Stimulated activated naive B cell treated with anti-CD40 and anti-IgM and Interleukin-4, amounts not matched to agents 10 μg/mL and 1 μg/mL and 100 μg/mL, for 72 hours (primary cell): ENCODE data around the gene FBH1.
"Not testable (repeated sequence)": the region's sequence is repeated elsewhere in the genome, so short reads cannot be mapped to it uniquely, and the experiment has no call there.

Experiments used
- ATAC-seq, 2 donors: fragments of 150-1000 bp; cut with Tn5 transposase; replicated peaks; 2 replicates each; pipeline ENCODE4 v1.10.0; 2021; ENCODE audit warnings: moderate library complexity in 1 of 2
- DNase-seq: peaks from one replicate; pipeline ENCODE4 v3.0.0; 2021
- H3K27ac Mint-ChIP-seq: one replicate; pipeline ENCODE4 v1.8.0; 2022; ENCODE audit warnings: mild to moderate bottlenecking, mixed read lengths
- H3K27me3 Mint-ChIP-seq, 2 donors: one replicate each; pipeline ENCODE4 v1.8.0; 2022; ENCODE audit warnings: mixed read lengths in 2 of 2
- H3K36me3 Mint-ChIP-seq, 2 donors: one replicate each; pipeline ENCODE4 v1.8.0; 2022; ENCODE audit warnings: mixed read lengths in 2 of 2, mild to moderate bottlenecking in 1 of 2
- H3K4me1 Mint-ChIP-seq, 2 donors: one replicate each; pipeline ENCODE4 v1.8.0; 2022; ENCODE audit warnings: mixed read lengths in 2 of 2, mild to moderate bottlenecking in 1 of 2
- H3K4me3 Mint-ChIP-seq, 2 donors: one replicate each; pipeline ENCODE4 v1.8.0; 2022; ENCODE audit warnings: mild to moderate bottlenecking in 2 of 2, mixed read lengths in 2 of 2, moderate library complexity in 1 of 2
- H3K9me3 Mint-ChIP-seq, 2 donors: one replicate each; pipeline ENCODE4 v1.8.0; 2022; ENCODE audit warnings: mixed read lengths in 2 of 2, mild to moderate bottlenecking in 1 of 2

FBH1 gene

GRCh38 chr10:5902511-5903274, 12.7 kb downstream of the FBH1 start:
- DNase-seq (no peak), ATAC-seq (no peak)
- H3K9me3 Mint-ChIP-seq: peaks cover 3 to 4% of the 10 kb centered on the region in 2 donors
- H3K4me3 Mint-ChIP-seq: no peak overlapping the region
- H3K4me1 Mint-ChIP-seq: peaks cover 13 to 23% of the 10 kb centered on the region in 2 donors
- H3K27me3 Mint-ChIP-seq: no peaks in the 10 kb centered on the region
- peaks cover 38 to 47% of the 10 kb centered on the region in 2 donors for H3K36me3 Mint-ChIP-seq
- H3K27ac Mint-ChIP-seq: no peak overlapping the region

GRCh38 chr10:5903563-5903962, 13.5 kb downstream of the FBH1 start:
- no peak for DNase-seq
- peaks cover 37 to 47% of the 10 kb centered on the region in 2 donors for H3K36me3 Mint-ChIP-seq
- no peaks in the 10 kb centered on the region for H3K27me3 Mint-ChIP-seq
- no peak for ATAC-seq
- H3K9me3 Mint-ChIP-seq: peaks cover 0 to 3% of the 10 kb centered on the region in 2 donors
- peak overlapping the region; percentile 88 for H3K27ac Mint-ChIP-seq
- H3K4me3 Mint-ChIP-seq: no peak overlapping the region
- peaks cover 14 to 23% of the 10 kb centered on the region in 2 donors for H3K4me1 Mint-ChIP-seq

- H3K4me1 Mint-ChIP-seq: peaks cover 14 to 23% of the 10 kb centered on the region in 2 donors
- H3K27ac Mint-ChIP-seq: peak overlapping the region; percentile 88
- H3K4me3 Mint-ChIP-seq: peak overlapping the region in 1 of 2 donors; percentile 48
- peaks cover 40 to 48% of the 10 kb centered on the region in 2 donors for H3K36me3 Mint-ChIP-seq
- ATAC-seq (peak; percentile 75 to 92), DNase-seq (no peak)
- H3K27me3 Mint-ChIP-seq: no peaks in the 10 kb centered on the region
- H3K9me3 Mint-ChIP-seq: peaks cover 0 to 3% of the 10 kb centered on the region in 2 donors
Measured at GRCh38 chr10:5904227-5904626, 14.2 kb downstream of the FBH1 start.

- DNase-seq (no peak), ATAC-seq (no peak)
- Mint-ChIP-seq H3K9me3 (peaks cover 0 to 3% of the 10 kb centered on the region in 2 donors), H3K27ac (no peak overlapping the region), H3K36me3 (peaks cover 51 to 55% of the 10 kb centered on the region in 2 donors), H3K4me3 (no peak overlapping the region), H3K4me1 (peaks cover 14 to 23% of the 10 kb centered on the region in 2 donors), H3K27me3 (no peaks in the 10 kb centered on the region)
Measured at GRCh38 chr10:5905854-5906507, 15.9 kb downstream of the FBH1 start.

GRCh38 chr10:5906651-5907050, 16.6 kb downstream of the FBH1 start:
- Mint-ChIP-seq H3K9me3 (peaks cover 0 to 3% of the 10 kb centered on the region in 2 donors), H3K27ac (no peak overlapping the region), H3K4me3 (no peak overlapping the region), H3K36me3 (peaks cover 57 to 60% of the 10 kb centered on the region in 2 donors), H3K27me3 (no peaks in the 10 kb centered on the region), H3K4me1 (peaks cover 14 to 26% of the 10 kb centered on the region in 2 donors)
- DNase-seq (no peak), ATAC-seq (no peak)

GRCh38 chr10:5908676-5909075, 18.6 kb downstream of the FBH1 start:
- H3K36me3 Mint-ChIP-seq: peaks cover 62 to 68% of the 10 kb centered on the region in 2 donors
- not testable (repeated sequence) for H3K27ac Mint-ChIP-seq

GRCh38 chr10:5910323-5911100, 20.5 kb downstream of the FBH1 start:
- H3K36me3 Mint-ChIP-seq: peaks cover 60 to 74% of the 10 kb centered on the region in 2 donors
- DNase-seq (no peak), ATAC-seq (no peak)
- peaks cover 5 to 15% of the 10 kb centered on the region in 2 donors for H3K4me1 Mint-ChIP-seq
- no peaks in the 10 kb centered on the region for H3K27me3 Mint-ChIP-seq
- H3K9me3 Mint-ChIP-seq: no peaks in the 10 kb centered on the region
- no peak overlapping the region for H3K27ac Mint-ChIP-seq
- no peak overlapping the region for H3K4me3 Mint-ChIP-seq

More at GRCh38 chr10:5908676-5909075, 18.6 kb downstream of the FBH1 start:
- not testable (repeated sequence) for H3K9me3 Mint-ChIP-seq, H3K27me3 Mint-ChIP-seq, ATAC-seq, H3K4me3 Mint-ChIP-seq, DNase-seq
- H3K4me1 Mint-ChIP-seq: peaks cover 12 to 25% of the 10 kb centered on the region in 2 donors

- DNase-seq (no peak), ATAC-seq (no peak)
- H3K27me3 Mint-ChIP-seq: no peaks in the 10 kb centered on the region
- no peak overlapping the region for H3K4me3 Mint-ChIP-seq
- peak overlapping the region; percentile 26 for H3K27ac Mint-ChIP-seq
- peaks cover 6 to 9% of the 10 kb centered on the region in 2 donors for H3K4me1 Mint-ChIP-seq
- no peaks in the 10 kb centered on the region for H3K9me3 Mint-ChIP-seq
- H3K36me3 Mint-ChIP-seq: peaks cover 63 to 74% of the 10 kb centered on the region in 2 donors
Measured at GRCh38 chr10:5911670-5912069, 21.6 kb downstream of the FBH1 start.

GRCh38 chr10:5913736-5914135, 23.7 kb downstream of the FBH1 start:
- Mint-ChIP-seq H3K4me3 (no peak overlapping the region), H3K27ac (no peak overlapping the region), H3K4me1 (peaks cover 2 to 6% of the 10 kb centered on the region in 2 donors), H3K9me3 (no peaks in the 10 kb centered on the region), H3K36me3 (peaks cover 63 to 74% of the 10 kb centered on the region in 2 donors), H3K27me3 (no peaks in the 10 kb centered on the region)
- ATAC-seq (no peak), DNase-seq (no peak)

- H3K4me1 Mint-ChIP-seq: peaks cover 2 to 6% of the 10 kb centered on the region in 2 donors
- no peak overlapping the region for H3K27ac Mint-ChIP-seq
- no peaks in the 10 kb centered on the region for H3K9me3 Mint-ChIP-seq
- H3K4me3 Mint-ChIP-seq: no peak overlapping the region
- H3K27me3 Mint-ChIP-seq: no peaks in the 10 kb centered on the region
- no peak for ATAC-seq
- peaks cover 57 to 73% of the 10 kb centered on the region in 2 donors for H3K36me3 Mint-ChIP-seq
- no peak for DNase-seq
Measured at GRCh38 chr10:5915451-5915850, 25.4 kb downstream of the FBH1 start.

- DNase-seq (no peak), ATAC-seq (no peak)
- H3K4me1 Mint-ChIP-seq: peaks cover 0 to 5% of the 10 kb centered on the region in 2 donors
- H3K9me3 Mint-ChIP-seq: no peaks in the 10 kb centered on the region
- H3K4me3 Mint-ChIP-seq: no peak overlapping the region
- H3K27me3 Mint-ChIP-seq: no peaks in the 10 kb centered on the region
- H3K27ac Mint-ChIP-seq: no peak overlapping the region
- H3K36me3 Mint-ChIP-seq: peaks cover 52 to 73% of the 10 kb centered on the region in 2 donors
Measured at GRCh38 chr10:5917305-5917704, 27.3 kb downstream of the FBH1 start.

- Mint-ChIP-seq H3K27ac (no peak overlapping the region), H3K4me1 (peaks cover 0 to 5% of the 10 kb centered on the region in 2 donors), H3K27me3 (no peaks in the 10 kb centered on the region), H3K4me3 (no peak overlapping the region), H3K36me3 (peaks cover 58 to 77% of the 10 kb centered on the region in 2 donors), H3K9me3 (no peaks in the 10 kb centered on the region)
- no peak for ATAC-seq
- no peak for DNase-seq
Measured at GRCh38 chr10:5918763-5919162, 28.7 kb downstream of the FBH1 start.

- Mint-ChIP-seq H3K4me3 (no peak overlapping the region), H3K4me1 (peaks cover 0 to 5% of the 10 kb centered on the region in 2 donors), H3K27me3 (no peaks in the 10 kb centered on the region), H3K36me3 (peaks cover 60 to 79% of the 10 kb centered on the region in 2 donors), H3K27ac (peak overlapping the region; percentile 42), H3K9me3 (no peaks in the 10 kb centered on the region)
- no peak for DNase-seq
- no peak for ATAC-seq
Measured at GRCh38 chr10:5919568-5919967, 29.5 kb downstream of the FBH1 start.

- H3K36me3 Mint-ChIP-seq: peaks cover 52 to 69% of the 10 kb centered on the region in 2 donors
- no peaks in the 10 kb centered on the region for H3K27me3 Mint-ChIP-seq
- ATAC-seq (no peak), DNase-seq (no peak)
- H3K4me1 Mint-ChIP-seq: peaks cover 0 to 3% of the 10 kb centered on the region in 2 donors
- H3K4me3 Mint-ChIP-seq: no peak overlapping the region
- no peaks in the 10 kb centered on the region for H3K9me3 Mint-ChIP-seq
- H3K27ac Mint-ChIP-seq: no peak overlapping the region
Measured at GRCh38 chr10:5921746-5922145, 31.7 kb downstream of the FBH1 start.
